Neural progenitor cell (in vitro differentiated cells): ENCODE data around the gene KLF13. TPM values are rescaled to one million over a fixed set of nuclear protein-coding genes. Genes with fewer than 3 reads are reported as not detected.
A peak's percentile ranks its signal among the peaks of the same experiment; 100 is the strongest.

Source experiments
- DNase-seq: peaks from one replicate; pipeline ENCODE4 v3.0.0-alpha.2; 2016; ENCODE audit warnings: low spot score
- H2AFZ ChIP-seq: fragments of 200-600 bp; sonication (generic); replicated peaks from 2 replicates; pipeline ENCODE4 v1.6.1; 2016; ENCODE audit warnings: antibody characterized with exemption
- H3F3A ChIP-seq: fragments of 200-600 bp; sonication (generic); 2 replicates; pipeline ENCODE4 v1.6.1; 2016; ENCODE audit warnings: antibody characterized with exemption, low read depth
- H3K27ac ChIP-seq: fragments of 200-600 bp; sonication (generic); 2 replicates; pipeline ENCODE4 v1.5.1; 2016; ENCODE audit warnings: mild to moderate bottlenecking
- H3K27me3 ChIP-seq: fragments of 200-600 bp; sonication (generic); 2 replicates; pipeline ENCODE4 v1.6.1; 2016; ENCODE audit warnings: mild to moderate bottlenecking, moderate library complexity
- H3K36me3 ChIP-seq: fragments of 200-600 bp; sonication (generic); 2 replicates; pipeline ENCODE4 v1.5.1; 2016
- H3K4me1 ChIP-seq: fragments of 200-600 bp; sonication (generic); 2 replicates; pipeline ENCODE4 v1.6.1; 2016; ENCODE audit warnings: mixed run types
- H3K4me2 ChIP-seq: fragments of 200-600 bp; sonication (generic); 2 replicates; pipeline ENCODE4 v1.6.1; 2016
- H3K4me3 ChIP-seq: fragments of 200-600 bp; sonication (generic); 2 replicates; pipeline ENCODE4 v1.5.1; 2016
- H3K79me2 ChIP-seq: fragments of 200-600 bp; sonication (generic); 2 replicates; pipeline ENCODE4 v1.6.1; 2016; ENCODE audit warnings: low read depth
- H3K9ac ChIP-seq: fragments of 200-600 bp; sonication (generic); 2 replicates; pipeline ENCODE4 v1.6.1; 2016
- H3K9me3 ChIP-seq: fragments of 200-600 bp; sonication (generic); 2 replicates; pipeline ENCODE4 v1.5.1; 2016; ENCODE audit warnings: low read depth
- H4K20me1 ChIP-seq: fragments of 200-600 bp; sonication (generic); 2 replicates; pipeline ENCODE4 v1.6.1; 2016; ENCODE audit warnings: low read depth
- H3K27ac Mint-ChIP-seq: 3 replicates; pipeline ENCODE4 v1.8.0; 2021; ENCODE audit warnings: mixed read lengths
- H3K27me3 Mint-ChIP-seq: 2 replicates; pipeline ENCODE4 v1.8.0; 2022; ENCODE audit warnings: low read depth, mild to moderate bottlenecking, inconsistent platforms, moderate library complexity, mixed read lengths; ENCODE audit not compliant: insufficient read depth
- H3K36me3 Mint-ChIP-seq: 3 replicates; pipeline ENCODE4 v1.8.0; 2021; ENCODE audit warnings: mixed read lengths
- H3K4me1 Mint-ChIP-seq: 3 replicates; pipeline ENCODE4 v1.8.0; 2021; ENCODE audit warnings: mixed read lengths
- H3K4me3 Mint-ChIP-seq: 3 replicates; pipeline ENCODE4 v1.8.0; 2021; ENCODE audit warnings: mild to moderate bottlenecking, moderate library complexity, mixed read lengths
- H3K9me3 Mint-ChIP-seq: 3 replicates; pipeline ENCODE4 v1.8.0; 2020; ENCODE audit warnings: mixed read lengths
- CTCF ChIP-seq: fragments of 200-600 bp; sonication (generic); IDR thresholded peaks from 2 replicates; pipeline ENCODE4 v1.5.1; 2017; ENCODE audit warnings: antibody characterized with exemption, mild to moderate bottlenecking
- EZH2 ChIP-seq: fragments of 200-600 bp; sonication (generic); IDR thresholded peaks from 2 replicates; pipeline ENCODE4 v1.6.1; 2017; ENCODE audit warnings: antibody characterized with exemption, mild to moderate bottlenecking, moderate library complexity
- EZH2phosphoT487 ChIP-seq: fragments of 200-600 bp; sonication (generic); IDR thresholded peaks from 2 replicates; pipeline ENCODE4 v1.6.1; 2017; ENCODE audit warnings: antibody characterized with exemption
- total RNA-seq: library from RNA; depleted of rRNA; stranded (reverse); fragments of >200 nt; gene quantifications from 2 replicates; pipeline ENCODE4 v1.2.3, GENCODE V29; 2015; ENCODE audit warnings: low replicate concordance

The KLF13 gene
- total RNA-seq, 1 donor from 2014 or later = 11.9 TPM

DNA sequence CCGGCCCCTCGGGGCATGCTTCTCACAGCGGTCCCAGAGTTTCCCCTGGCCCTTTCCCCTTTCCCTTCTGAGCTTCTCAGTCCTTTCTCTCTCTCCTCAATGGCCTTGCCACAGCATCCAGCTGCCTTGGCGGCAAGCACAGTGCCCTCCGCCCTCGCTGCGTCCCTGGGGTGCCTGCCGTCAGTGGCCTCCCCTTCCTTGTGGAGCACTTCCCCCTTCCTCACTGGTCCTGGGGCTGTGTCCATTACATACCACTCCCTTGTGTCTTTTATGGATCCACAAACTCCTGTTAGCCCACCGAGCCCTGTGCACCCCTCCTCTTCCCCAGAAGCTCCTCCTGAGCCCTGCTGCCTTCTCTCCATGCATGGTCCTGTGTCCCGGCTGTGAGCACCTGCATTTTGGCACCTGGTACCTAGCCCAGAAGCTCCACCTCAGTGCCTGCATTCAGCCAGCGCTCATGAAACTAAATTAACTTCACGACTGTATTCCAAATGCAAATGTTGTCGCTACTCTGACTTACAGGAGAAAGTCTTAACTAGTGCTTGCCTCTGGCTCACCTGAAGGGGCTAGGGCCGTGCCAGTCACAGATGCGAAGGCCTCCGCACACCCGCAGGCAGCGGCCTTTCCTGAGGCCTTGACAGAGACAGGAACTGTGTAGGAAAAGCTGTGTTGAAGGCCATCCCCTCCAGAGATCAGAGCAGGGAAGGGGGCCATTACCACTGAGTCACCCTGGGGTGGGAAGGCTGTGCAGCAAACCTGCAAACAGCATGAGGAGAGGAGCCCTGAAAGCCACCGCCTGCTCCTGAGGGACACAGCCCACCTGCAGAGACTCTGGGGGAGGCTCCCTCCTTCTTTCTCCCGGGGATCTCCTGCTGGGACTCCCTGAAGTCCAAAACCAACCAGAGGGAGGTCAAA lies 19.1 kb upstream of the KLF13 start:
- Mint-ChIP-seq H3K27me3 (peaks cover 8% of the 10 kb centered on the region), H3K36me3 (no peaks in the 10 kb centered on the region), H3K27ac (peak overlapping the region; percentile 98), H3K4me1 (peaks cover 66% of the 10 kb centered on the region), H3K9me3 (no peaks in the 10 kb centered on the region), H3K4me3 (peak overlapping the region; percentile 79)
- TF ChIP-seq EZH2 (no peak), EZH2phosphoT487 (no peak), CTCF (no peak)
- Histone ChIP-seq H3K9ac (no peak overlapping the region), H3K4me3 (peak overlapping the region; percentile 4), H3K4me1 (peaks cover 76% of the 10 kb centered on the region), H3K79me2 (no peaks in the 10 kb centered on the region), H3K27ac (no peak overlapping the region), H4K20me1 (no peaks in the 10 kb centered on the region), H3K36me3 (no peaks in the 10 kb centered on the region), H3K9me3 (no peaks in the 10 kb centered on the region), H3K4me2 (peak overlapping the region; percentile 57), H3F3A (peaks cover 41% of the 10 kb centered on the region), H2AFZ (no peak overlapping the region), H3K27me3 (no peaks in the 10 kb centered on the region)
- no peak for DNase-seq

DNA sequence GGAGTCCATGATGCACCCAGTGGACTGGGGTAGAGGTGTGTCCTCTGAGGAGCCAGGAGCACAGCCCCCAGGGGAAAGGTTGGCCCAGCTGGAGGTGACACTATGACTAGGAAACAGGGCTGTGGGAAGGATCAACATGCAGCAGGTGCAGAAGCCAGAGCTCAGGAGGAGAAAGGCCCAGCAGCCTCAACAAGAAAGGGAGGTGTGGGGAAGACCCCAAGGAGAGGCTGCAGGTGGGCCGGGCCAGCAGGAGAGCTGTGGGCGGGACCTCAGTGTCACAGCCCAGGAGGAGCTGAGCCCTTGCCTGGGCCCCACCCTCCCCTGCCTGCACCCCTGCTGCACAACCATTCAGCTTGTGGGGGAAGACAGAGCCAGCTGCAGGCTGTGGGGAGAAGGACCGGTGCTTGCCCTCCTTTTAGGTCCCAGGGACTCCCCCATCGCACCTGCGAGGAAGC lies 18.4 kb upstream of the KLF13 start:
- Histone ChIP-seq H3K9me3 (no peaks in the 10 kb centered on the region), H3F3A (peaks cover 41% of the 10 kb centered on the region), H3K27me3 (no peaks in the 10 kb centered on the region), H3K4me2 (peak overlapping the region; percentile 57), H2AFZ (no peak overlapping the region), H3K79me2 (no peaks in the 10 kb centered on the region), H3K27ac (no peak overlapping the region), H3K4me3 (no peak overlapping the region), H3K4me1 (peaks cover 69% of the 10 kb centered on the region), H4K20me1 (no peaks in the 10 kb centered on the region), H3K9ac (no peak overlapping the region), H3K36me3 (no peaks in the 10 kb centered on the region)
- Mint-ChIP-seq H3K9me3 (peaks cover 3% of the 10 kb centered on the region), H3K36me3 (no peaks in the 10 kb centered on the region), H3K27me3 (peaks cover 11% of the 10 kb centered on the region), H3K4me1 (peaks cover 59% of the 10 kb centered on the region), H3K4me3 (no peak overlapping the region), H3K27ac (no peak overlapping the region)
- TF ChIP-seq EZH2 (no peak), EZH2phosphoT487 (no peak), CTCF (no peak)
- DNase-seq = no peak

DNA sequence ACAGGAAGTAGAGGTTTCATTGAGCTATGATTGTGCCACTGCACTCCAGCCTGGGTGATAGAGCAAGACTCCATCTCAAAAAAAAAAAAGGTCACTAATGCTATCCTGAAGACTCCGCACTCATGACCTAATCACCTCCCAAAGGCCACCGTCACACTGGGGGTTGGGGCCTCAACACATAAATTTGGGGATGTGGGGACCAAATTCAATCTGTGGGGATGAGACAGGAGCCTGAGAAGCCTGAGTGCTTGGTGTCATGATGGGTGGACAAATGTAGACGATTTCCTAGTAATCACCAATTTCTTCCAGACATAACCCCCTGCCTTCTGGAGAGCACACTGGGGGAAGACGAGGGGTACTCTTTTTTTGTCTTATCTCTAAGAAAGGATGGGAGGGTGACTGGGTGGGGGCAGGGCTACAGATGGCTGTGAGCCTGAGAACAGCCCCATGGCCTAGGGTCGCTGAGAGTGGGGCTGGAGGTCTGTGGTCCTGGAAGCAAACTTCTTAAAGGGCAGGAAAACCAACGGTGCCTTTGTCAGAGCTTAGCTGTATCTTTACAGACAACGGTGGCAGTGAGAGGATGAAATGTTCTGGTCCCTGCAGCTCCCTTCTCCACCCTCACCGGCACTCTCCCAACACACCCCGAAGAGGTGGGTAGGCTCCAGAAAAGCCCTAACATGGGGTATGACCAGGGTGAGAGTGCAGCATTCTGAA lies 16.6 kb upstream of the KLF13 start:
- TF ChIP-seq EZH2phosphoT487 (no peak), CTCF (no peak), EZH2 (no peak)
- H3K79me2 ChIP-seq = no peaks in the 10 kb centered on the region
- no peak overlapping the region for H3K4me2 ChIP-seq
- Mint-ChIP-seq H3K27me3 (peaks cover 12% of the 10 kb centered on the region), H3K4me1 (peaks cover 45% of the 10 kb centered on the region), H3K36me3 (no peaks in the 10 kb centered on the region), H3K9me3 (peaks cover 7% of the 10 kb centered on the region), H3K4me3 (peak overlapping the region; percentile 13), H3K27ac (peak overlapping the region; percentile 78)
- H4K20me1 ChIP-seq = no peaks in the 10 kb centered on the region
- no peak overlapping the region for H2AFZ ChIP-seq
- H3K4me3 ChIP-seq = no peak overlapping the region
- peaks cover 50% of the 10 kb centered on the region for H3K4me1 ChIP-seq
- peaks cover 36% of the 10 kb centered on the region for H3F3A ChIP-seq
- no peak for DNase-seq
- no peaks in the 10 kb centered on the region for H3K9me3 ChIP-seq
- no peak overlapping the region for H3K27ac ChIP-seq
- no peaks in the 10 kb centered on the region for H3K36me3 ChIP-seq
- no peaks in the 10 kb centered on the region for H3K27me3 ChIP-seq
- no peak overlapping the region for H3K9ac ChIP-seq
